ENCODE data around the gene TARBP1. TPM values are rescaled to one million over a fixed set of nuclear protein-coding genes. Genes with fewer than 3 reads are reported as not detected.

Gene TARBP1
- total and polyA plus RNA-seq, 4 experiments from 2014 or later = 10.0 to 27.5 (median 20.0) TPM

GRCh38 chr1:234460652-234461051 is 18.3 kb downstream of the TARBP1 start:
- no peak overlapping the region for H3K27ac ChIP-seq (ENCODE audit: low read depth, low read length)

GRCh38 chr1:234458352-234459017 is 20.5 kb downstream of the TARBP1 start:
- Histone ChIP-seq H3K4me3 (ENCODE audit: low read length in 2 of 2) (no peak overlapping the region), H3K4me1 (ENCODE audit: insufficient read depth, low read length) (no peaks in the 10 kb centered on the region), H3K36me3 (ENCODE audit: insufficient read depth, low read length) (peaks cover 4% of the 10 kb centered on the region), H3K27me3 (ENCODE audit: insufficient read depth, low read length) (no peaks in the 10 kb centered on the region), H3K9me3 (ENCODE audit: control insufficient read depth in 1 of 2, low read length in 2 of 2) (no peaks in the 10 kb centered on the region), H3K27ac (ENCODE audit: low read depth, low read length) (no peak overlapping the region)
- no peak overlapping the region for H3K4me3 Mint-ChIP-seq
- DNase-seq = no peak
- no peak overlapping the region for H3K27ac Mint-ChIP-seq
- H3K4me1 Mint-ChIP-seq = no peaks in the 10 kb centered on the region
- intact Hi-C loops (cut with micrococcal nuclease) = no loop called here
- CTCF ChIA-PET (ENCODE audit: partially characterized antibody) = no interaction called here
- POLR2A ChIA-PET (ENCODE audit: partially characterized antibody) = interaction anchor here (1.4 kb wide), 1 partner anchor 20 kb away, joined by 5 read pairs; no protein-coding TSS in a partner anchor
- peaks cover 0 to 3% (median 0%) of the 10 kb centered on the region in 8 donors for H3K9me3 Mint-ChIP-seq
- H3K27me3 Mint-ChIP-seq = no peaks in the 10 kb centered on the region
- H3K36me3 Mint-ChIP-seq = peaks cover 22 to 35% of the 10 kb centered on the region in 2 donors

More at GRCh38 chr1:234460652-234461051, 18.3 kb downstream of the TARBP1 start:
- H3K36me3 ChIP-seq (ENCODE audit: insufficient read depth, low read length) = peaks cover 4% of the 10 kb centered on the region
- Mint-ChIP-seq H3K4me1 (no peaks in the 10 kb centered on the region), H3K27ac (no peak overlapping the region), H3K36me3 (peaks cover 25 to 39% of the 10 kb centered on the region in 2 donors), H3K4me3 (no peak overlapping the region), H3K9me3 (peaks cover 0 to 3% (median 0%) of the 10 kb centered on the region in 8 donors), H3K27me3 (no peaks in the 10 kb centered on the region)
- CTCF ChIA-PET (ENCODE audit: partially characterized antibody) = no interaction called here
- intact Hi-C loops (cut with micrococcal nuclease) = no loop called here
- POLR2A ChIA-PET (ENCODE audit: partially characterized antibody) = no interaction called here
- H3K4me3 ChIP-seq (ENCODE audit: low read length in 2 of 2) = no peak overlapping the region
- no peak for DNase-seq
- no peaks in the 10 kb centered on the region for H3K27me3 ChIP-seq (ENCODE audit: insufficient read depth, low read length)
- no peaks in the 10 kb centered on the region for H3K9me3 ChIP-seq (ENCODE audit: control insufficient read depth in 1 of 2, low read length in 2 of 2)
- H3K4me1 ChIP-seq (ENCODE audit: insufficient read depth, low read length) = no peaks in the 10 kb centered on the region

- Mint-ChIP-seq H3K4me1 (peaks cover 0 to 2% (median 0%) of the 10 kb centered on the region in 4 donors), H3K9me3 (no peaks in the 10 kb centered on the region), H3K27ac (no peak overlapping the region), H3K27me3 (no peaks in the 10 kb centered on the region), H3K36me3 (peaks cover 26 to 29% of the 10 kb centered on the region in 2 donors), H3K4me3 (no peak overlapping the region)
- ChIA-PET CTCF (ENCODE audit: partially characterized antibody) (interaction anchor here (1.1 kb wide), 1 partner anchor 19 kb away, joined by 3 read pairs; no protein-coding TSS in a partner anchor), POLR2A (ENCODE audit: partially characterized antibody) (no interaction called here)
- Histone ChIP-seq H3K27ac (ENCODE audit: low read depth, low read length) (no peak overlapping the region), H3K4me1 (ENCODE audit: insufficient read depth, low read length) (no peaks in the 10 kb centered on the region), H3K4me3 (ENCODE audit: low read length in 2 of 2) (no peak overlapping the region), H3K9me3 (ENCODE audit: control insufficient read depth in 1 of 2, low read length in 2 of 2) (no peaks in the 10 kb centered on the region), H3K27me3 (ENCODE audit: insufficient read depth, low read length) (no peaks in the 10 kb centered on the region), H3K36me3 (ENCODE audit: insufficient read depth, low read length) (peaks cover 4% of the 10 kb centered on the region)
- DNase-seq = no peak
- intact Hi-C loops (cut with micrococcal nuclease) = no loop called here
These were observed 24.1 kb downstream of the TARBP1 start for GRCh38 chr1:234454926-234455325.

GRCh38 chr1:234452406-234452965 is 26.5 kb downstream of the TARBP1 start:
- H3K36me3 ChIP-seq (ENCODE audit: insufficient read depth, low read length) = peaks cover 4% of the 10 kb centered on the region
- no peak overlapping the region for H3K4me3 ChIP-seq (ENCODE audit: low read length in 2 of 2)
- H3K9me3 ChIP-seq (ENCODE audit: control insufficient read depth in 1 of 2, low read length in 2 of 2) = no peaks in the 10 kb centered on the region
- CTCF ChIA-PET (ENCODE audit: partially characterized antibody) = no interaction called here
- POLR2A ChIA-PET (ENCODE audit: partially characterized antibody) = no interaction called here
- H3K27me3 Mint-ChIP-seq = no peaks in the 10 kb centered on the region
- H3K27me3 ChIP-seq (ENCODE audit: insufficient read depth, low read length) = no peaks in the 10 kb centered on the region
- DNase-seq = no peak
- peaks cover 0 to 2% (median 0%) of the 10 kb centered on the region in 4 donors for H3K4me1 Mint-ChIP-seq
- no peaks in the 10 kb centered on the region for H3K4me1 ChIP-seq (ENCODE audit: insufficient read depth, low read length)
- no peaks in the 10 kb centered on the region for H3K9me3 Mint-ChIP-seq
- H3K36me3 Mint-ChIP-seq = peaks cover 45 to 46% of the 10 kb centered on the region in 2 donors
- H3K4me3 Mint-ChIP-seq = no peak overlapping the region
- no peak overlapping the region for H3K27ac ChIP-seq (ENCODE audit: low read depth, low read length)
- intact Hi-C loops (cut with micrococcal nuclease) = no loop called here
- peak overlapping the region in 2 of 7 donors; percentile 2 to 53 for H3K27ac Mint-ChIP-seq

- Histone ChIP-seq H3K27me3 (ENCODE audit: insufficient read depth, low read length) (no peaks in the 10 kb centered on the region), H3K27ac (ENCODE audit: low read depth, low read length) (no peak overlapping the region), H3K4me1 (ENCODE audit: insufficient read depth, low read length) (no peaks in the 10 kb centered on the region), H3K36me3 (ENCODE audit: insufficient read depth, low read length) (peaks cover 3% of the 10 kb centered on the region), H3K9me3 (ENCODE audit: control insufficient read depth in 1 of 2, low read length in 2 of 2) (no peaks in the 10 kb centered on the region), H3K4me3 (ENCODE audit: low read length in 2 of 2) (no peak overlapping the region)
- H3K9me3 Mint-ChIP-seq = peaks cover 0 to 17% (median 8%) of the 10 kb centered on the region in 8 donors
- H3K4me1 Mint-ChIP-seq = peaks cover 0 to 3% (median under 1%) of the 10 kb centered on the region in 4 donors
- H3K27ac Mint-ChIP-seq = no peak overlapping the region
- peaks cover 70 to 80% of the 10 kb centered on the region in 2 donors for H3K36me3 Mint-ChIP-seq
- no peaks in the 10 kb centered on the region for H3K27me3 Mint-ChIP-seq
- ChIA-PET POLR2A (ENCODE audit: partially characterized antibody) (interaction anchor here (0.7 kb wide), 1 partner anchor 17 kb away, joined by 3 read pairs; no protein-coding TSS in a partner anchor), CTCF (ENCODE audit: partially characterized antibody) (no interaction called here)
- intact Hi-C loops (cut with micrococcal nuclease) = no loop called here
- no peak overlapping the region for H3K4me3 Mint-ChIP-seq
- DNase-seq = no peak
These were observed 38.6 kb downstream of the TARBP1 start for GRCh38 chr1:234440348-234440747.

DNA sequence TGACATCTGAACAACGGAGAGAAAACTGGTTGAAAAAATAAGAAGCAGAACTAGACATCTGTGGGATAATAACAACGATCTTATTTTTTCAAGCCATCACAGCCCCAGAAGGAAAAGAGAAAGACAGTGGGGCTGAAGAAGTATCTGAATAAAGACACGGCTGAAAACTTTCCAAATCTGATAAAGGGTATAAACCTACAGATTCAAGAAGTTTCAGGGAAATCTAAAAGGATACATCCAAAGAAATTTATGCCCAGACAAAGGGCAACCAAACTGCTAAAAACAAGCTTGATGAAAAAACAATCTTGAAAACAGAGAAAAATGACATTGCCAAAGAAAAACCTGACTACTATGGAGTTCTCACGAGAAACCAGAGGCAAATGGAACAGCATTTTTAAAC is 40.4 kb downstream of the TARBP1 start:
- CTCF ChIA-PET (ENCODE audit: partially characterized antibody) = no interaction called here
- intact Hi-C loops (cut with micrococcal nuclease) = no loop called here
- peaks cover 66 to 76% of the 10 kb centered on the region in 2 donors for H3K36me3 Mint-ChIP-seq
- H3K4me1 Mint-ChIP-seq = peaks cover 0 to 3% (median under 1%) of the 10 kb centered on the region in 4 donors
- peak overlapping the region in 1 of 7 donors; percentile 7 for H3K27ac Mint-ChIP-seq
- peaks cover 0 to 17% (median 8%) of the 10 kb centered on the region in 8 donors for H3K9me3 Mint-ChIP-seq
- H3K27ac ChIP-seq (ENCODE audit: low read depth, low read length) = no peak overlapping the region
- no peak overlapping the region for H3K4me3 Mint-ChIP-seq
- H3K9me3 ChIP-seq (ENCODE audit: control insufficient read depth in 1 of 2, low read length in 2 of 2) = no peaks in the 10 kb centered on the region
- DNase-seq = no peak
- H3K27me3 Mint-ChIP-seq = no peaks in the 10 kb centered on the region
- no peaks in the 10 kb centered on the region for H3K4me1 ChIP-seq (ENCODE audit: insufficient read depth, low read length)
- H3K27me3 ChIP-seq (ENCODE audit: insufficient read depth, low read length) = no peaks in the 10 kb centered on the region
- peaks cover 3% of the 10 kb centered on the region for H3K36me3 ChIP-seq (ENCODE audit: insufficient read depth, low read length)
- POLR2A ChIA-PET (ENCODE audit: partially characterized antibody) = no interaction called here
- H3K4me3 ChIP-seq (ENCODE audit: low read length in 2 of 2) = no peak overlapping the region

DNA sequence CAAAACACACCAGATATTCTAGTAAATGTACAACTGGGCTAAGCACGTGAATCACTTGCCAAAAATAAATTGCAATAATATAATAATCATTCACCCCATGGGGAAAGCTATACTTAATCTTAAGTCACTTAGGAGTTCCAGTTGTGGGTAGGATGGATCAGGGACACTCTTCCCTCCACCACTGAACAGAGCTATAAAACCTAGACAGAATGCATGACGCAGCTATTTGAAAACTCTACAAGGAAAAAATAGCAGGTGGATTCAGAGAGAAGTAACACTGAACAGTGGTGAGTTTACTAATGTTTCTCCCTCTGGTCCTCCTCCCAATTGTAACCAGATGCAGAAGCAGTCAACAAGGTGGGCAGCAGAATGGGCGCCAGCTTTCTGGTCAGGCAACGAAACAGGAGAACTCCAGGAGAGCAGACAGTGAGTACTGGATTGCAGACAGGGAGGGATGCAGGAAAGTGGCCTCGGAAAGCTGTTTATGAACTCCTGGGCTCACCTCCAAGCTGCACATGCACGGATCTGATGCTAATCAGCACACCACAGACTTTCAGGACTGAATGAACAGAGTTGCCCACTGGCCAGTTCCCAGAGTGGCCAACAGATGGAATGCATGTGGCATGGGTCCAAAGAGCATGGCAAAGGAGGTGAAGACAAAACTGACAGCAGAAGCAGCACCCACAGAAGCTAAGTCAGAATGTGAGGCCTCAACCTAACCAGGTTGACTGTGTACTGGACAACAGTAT is 41.4 kb downstream of the TARBP1 start:
- Mint-ChIP-seq H3K27ac (no peak overlapping the region), H3K4me1 (peaks cover 0 to 2% (median under 1%) of the 10 kb centered on the region in 4 donors), H3K27me3 (no peaks in the 10 kb centered on the region), H3K4me3 (no peak overlapping the region), H3K9me3 (peaks cover 0 to 17% (median 8%) of the 10 kb centered on the region in 8 donors), H3K36me3 (peaks cover 67 to 77% of the 10 kb centered on the region in 2 donors)
- Histone ChIP-seq H3K9me3 (ENCODE audit: control insufficient read depth in 1 of 2, low read length in 2 of 2) (no peaks in the 10 kb centered on the region), H3K4me3 (ENCODE audit: low read length in 2 of 2) (no peak overlapping the region), H3K4me1 (ENCODE audit: insufficient read depth, low read length) (no peaks in the 10 kb centered on the region), H3K36me3 (ENCODE audit: insufficient read depth, low read length) (peaks cover 9% of the 10 kb centered on the region), H3K27ac (ENCODE audit: low read depth, low read length) (no peak overlapping the region), H3K27me3 (ENCODE audit: insufficient read depth, low read length) (no peaks in the 10 kb centered on the region)
- DNase-seq = no peak
- CTCF ChIA-PET (ENCODE audit: partially characterized antibody) = interaction anchor here (2.6 kb wide), 1 partner anchor 128 kb away, joined by 6 read pairs; no protein-coding TSS in a partner anchor
- POLR2A ChIA-PET (ENCODE audit: partially characterized antibody) = no interaction called here
- intact Hi-C loops (cut with micrococcal nuclease) = no loop called here

Data from CD4-positive, alpha-beta memory T cell (primary cell).